IPS-18c (cell line): ENCODE data around the gene ATXN1.

Experiments
- H3K4me3 ChIP-seq: 2 replicates; pipeline ENCODE4 v1.7.0; 2013; ENCODE audit warnings: low read depth, mild to moderate bottlenecking, low read length, moderate library complexity; ENCODE audit not compliant: insufficient read depth
- H3K9me3 ChIP-seq: one replicate; pipeline ENCODE4 v1.6.1; 2013; ENCODE audit warnings: mild to moderate bottlenecking, low read length, moderate library complexity; ENCODE audit not compliant: control insufficient read depth, insufficient read depth

ATXN1 gene

DNA sequence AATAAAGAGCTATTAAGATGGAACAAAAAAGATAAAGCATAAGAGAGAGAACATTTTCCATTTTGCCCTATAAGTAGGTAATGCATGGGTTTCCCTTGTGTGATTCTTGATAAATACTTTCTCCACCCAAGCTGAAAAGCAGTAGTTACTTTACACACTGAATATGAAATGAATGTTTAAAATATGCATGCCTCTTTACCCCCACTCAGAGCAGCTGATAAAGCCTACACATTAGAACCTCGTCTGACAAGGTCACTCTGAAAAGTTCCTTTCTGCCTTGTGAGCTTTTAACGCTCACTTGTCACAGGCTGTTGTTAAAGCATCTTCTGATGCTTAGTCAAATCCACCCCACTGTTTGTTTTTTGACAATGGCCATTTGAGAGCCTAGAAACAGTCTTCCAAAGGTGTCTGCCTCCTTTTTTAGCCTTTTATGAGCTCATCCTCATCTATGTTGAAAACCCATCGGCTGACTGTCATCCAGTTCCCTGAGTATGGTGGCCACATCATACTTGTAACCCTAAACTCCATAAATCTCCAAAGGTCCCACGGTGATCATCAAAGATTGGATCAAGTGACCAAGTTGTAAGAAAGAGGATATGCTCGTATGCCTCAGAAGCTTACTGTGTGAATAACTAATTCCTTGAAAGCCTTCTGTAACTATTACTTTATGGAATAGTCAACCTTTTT, 102.8 kb downstream of the ATXN1 start:
- H3K9me3 ChIP-seq = peaks cover 2% of the 10 kb centered on the region
- H3K4me3 ChIP-seq = no peak overlapping the region

DNA sequence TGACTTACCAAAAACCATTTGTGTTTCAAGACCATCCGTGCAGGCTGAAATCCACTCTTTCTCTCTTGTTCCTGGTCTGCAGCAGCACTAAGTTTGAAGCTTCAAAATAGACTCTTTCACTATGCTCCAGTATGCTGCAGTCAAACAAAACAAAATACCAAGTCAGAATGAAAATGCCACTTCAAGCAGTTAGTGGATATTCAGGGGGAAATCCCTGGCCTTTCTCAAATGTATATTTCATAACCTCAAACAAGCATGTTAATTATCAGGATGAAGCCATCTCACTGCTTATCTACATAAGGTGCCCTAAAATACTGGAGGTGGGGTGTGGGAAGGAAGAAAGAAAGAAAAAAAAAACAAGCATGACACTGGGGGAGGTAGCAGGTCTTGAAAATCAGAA, 103.5 kb downstream of the ATXN1 start:
- Histone ChIP-seq H3K9me3 (peaks cover 2% of the 10 kb centered on the region), H3K4me3 (no peak overlapping the region)

DNA sequence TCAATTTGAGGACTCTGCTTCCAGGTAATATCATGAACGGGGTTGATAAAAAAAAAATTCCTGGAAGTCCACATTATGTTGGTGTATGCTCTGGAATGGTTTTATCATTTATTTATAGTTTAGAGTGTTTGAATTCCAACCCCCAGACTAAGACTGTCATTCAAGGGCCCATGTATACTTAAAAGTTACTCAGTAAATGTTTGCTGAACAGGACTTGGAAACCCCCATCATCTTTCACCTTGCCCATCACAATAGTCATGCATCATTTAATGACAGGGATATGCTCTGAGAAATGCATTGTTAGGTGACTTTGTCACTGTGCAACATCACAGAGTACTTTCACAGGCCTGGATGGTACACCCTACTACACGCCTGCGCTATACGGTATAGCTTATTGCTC, 104.8 kb downstream of the ATXN1 start:
- Histone ChIP-seq H3K4me3 (no peak overlapping the region), H3K9me3 (peaks cover 2% of the 10 kb centered on the region)

DNA sequence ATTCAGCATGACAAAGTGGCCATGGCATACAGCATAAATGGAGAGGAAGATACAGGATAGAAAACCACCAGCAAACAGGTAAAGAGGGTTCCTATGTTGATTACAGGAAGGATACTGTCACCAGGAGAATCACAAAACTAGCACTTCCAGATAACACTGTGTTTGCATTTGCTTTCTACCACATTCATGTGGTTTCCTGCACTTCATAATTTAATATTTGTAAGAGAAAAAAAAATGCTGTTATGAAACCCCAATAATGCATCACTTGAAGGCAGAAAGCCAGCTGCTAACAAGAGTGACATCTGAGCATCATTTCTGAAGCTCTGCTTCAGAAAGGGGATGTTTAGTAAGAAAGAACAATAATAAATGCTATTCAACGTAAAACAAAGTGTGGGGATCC, 106.6 kb downstream of the ATXN1 start:
- H3K9me3 ChIP-seq = no peaks in the 10 kb centered on the region
- H3K4me3 ChIP-seq = no peak overlapping the region

DNA sequence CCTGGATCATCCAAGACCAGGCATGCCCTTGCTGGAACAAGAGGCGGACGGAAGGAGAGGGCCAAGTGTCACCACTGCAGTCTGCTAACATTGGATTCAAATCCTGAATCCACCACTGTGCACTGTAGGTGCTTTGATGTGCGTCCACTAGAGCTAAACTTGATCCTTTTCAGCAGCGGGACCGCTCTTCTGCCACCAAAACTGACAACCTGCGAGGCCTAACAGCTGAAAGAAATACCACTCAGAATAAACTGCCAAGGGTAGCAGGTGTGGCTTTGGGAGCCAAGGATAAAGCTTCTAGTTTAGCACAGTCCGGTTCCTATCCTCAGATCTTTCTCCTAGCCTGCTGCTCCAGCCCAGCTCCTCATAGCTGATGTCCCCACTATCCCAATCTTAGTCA, 108.0 kb downstream of the ATXN1 start:
- no peak overlapping the region for H3K4me3 ChIP-seq
- no peaks in the 10 kb centered on the region for H3K9me3 ChIP-seq

DNA sequence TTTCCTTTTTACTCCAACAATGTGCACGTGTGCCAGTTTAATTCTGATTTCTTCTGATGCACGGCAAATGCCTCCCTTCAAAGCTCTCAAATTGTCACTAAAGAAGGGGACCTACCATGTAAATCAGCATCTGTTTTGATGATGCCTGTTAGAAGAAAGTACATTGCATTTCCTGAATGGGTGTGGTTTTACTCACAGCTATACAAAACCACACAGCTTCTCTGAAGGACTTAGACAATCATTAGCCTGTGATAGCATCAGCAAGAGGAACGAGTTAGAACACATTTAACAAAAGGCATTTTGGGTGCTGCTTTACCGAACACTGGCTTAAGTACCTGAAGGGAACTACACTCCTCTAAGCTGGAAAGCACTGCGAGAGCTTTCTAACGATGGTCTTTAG, 109.4 kb downstream of the ATXN1 start:
- H3K4me3 ChIP-seq = no peak overlapping the region
- H3K9me3 ChIP-seq = no peaks in the 10 kb centered on the region

DNA sequence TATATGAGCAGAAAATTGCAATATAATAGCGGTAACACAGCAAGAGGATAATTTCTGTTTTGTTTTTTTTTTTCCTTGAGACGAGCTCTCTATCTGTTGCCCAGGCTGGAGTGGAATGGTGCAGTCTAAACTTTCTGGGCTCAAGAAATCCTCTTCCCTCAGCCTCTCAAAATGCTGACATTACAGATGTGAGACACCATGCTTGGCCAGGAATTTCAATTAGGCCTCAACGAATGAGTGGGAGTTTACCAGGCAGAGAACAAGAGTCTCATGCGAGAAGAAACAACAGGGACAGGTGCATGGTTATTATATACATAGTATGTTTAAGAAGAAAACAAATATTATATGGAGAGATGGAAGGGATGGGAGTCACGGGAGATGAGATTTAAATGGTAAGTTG, 111.4 kb downstream of the ATXN1 start:
- no peak overlapping the region for H3K4me3 ChIP-seq
- no peaks in the 10 kb centered on the region for H3K9me3 ChIP-seq

DNA sequence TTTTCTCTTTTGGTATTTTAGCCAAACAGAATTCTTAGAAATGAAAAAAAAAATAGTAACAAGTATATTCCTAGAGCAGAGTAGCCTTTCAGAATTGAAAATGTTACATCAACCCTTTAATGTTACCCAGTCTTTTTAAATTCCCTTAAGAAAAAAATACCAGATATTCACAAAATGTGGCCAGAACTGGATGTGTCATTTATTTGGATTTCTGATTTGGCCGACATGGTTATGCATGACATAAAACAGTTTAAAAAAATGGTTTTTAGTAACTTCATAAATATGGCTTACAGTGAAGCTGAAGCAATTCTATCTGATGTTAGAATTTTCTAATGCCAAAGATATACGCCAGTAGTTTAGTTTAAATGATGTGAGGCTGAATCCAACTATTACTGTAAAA, 112.0 kb downstream of the ATXN1 start:
- H3K4me3 ChIP-seq = no peak overlapping the region
- H3K9me3 ChIP-seq = no peaks in the 10 kb centered on the region

DNA sequence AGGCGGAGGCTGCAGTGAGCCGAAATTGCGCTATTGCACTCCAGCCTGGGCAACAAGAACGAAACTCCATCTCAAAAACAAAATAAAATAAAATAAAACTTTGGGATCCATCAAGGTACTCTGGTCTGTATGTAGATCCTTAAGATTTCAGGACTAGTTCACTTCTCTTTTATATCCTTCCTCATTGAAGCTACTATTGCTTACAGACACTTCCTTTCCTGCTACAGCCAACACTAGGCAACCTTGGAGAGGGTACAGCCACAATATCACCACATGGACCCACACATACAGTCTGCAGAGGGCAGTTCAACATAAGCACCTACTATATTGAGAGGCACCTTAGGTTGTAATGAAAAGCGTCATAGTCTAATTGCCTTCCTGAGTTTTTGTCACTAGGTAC, 113.3 kb downstream of the ATXN1 start:
- Histone ChIP-seq H3K9me3 (no peaks in the 10 kb centered on the region), H3K4me3 (no peak overlapping the region)

DNA sequence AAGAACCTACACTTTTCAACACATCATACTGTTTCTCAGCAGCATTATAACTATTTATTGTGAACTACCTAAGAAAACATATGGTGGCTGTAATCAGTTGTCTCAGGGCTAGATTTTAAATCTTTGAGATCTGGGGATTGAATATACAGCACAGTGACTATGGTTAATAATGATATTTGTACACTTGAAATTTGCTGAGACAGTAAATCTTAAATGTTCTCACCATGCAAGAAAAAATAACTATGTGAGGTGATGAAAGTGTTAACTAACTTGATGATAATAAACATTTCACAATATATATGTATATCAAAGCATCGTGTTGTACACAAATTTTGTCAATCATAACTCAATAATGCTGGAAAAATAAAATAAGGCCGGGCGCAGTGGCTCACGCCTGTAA, 113.8 kb downstream of the ATXN1 start:
- H3K9me3 ChIP-seq = no peaks in the 10 kb centered on the region
- H3K4me3 ChIP-seq = no peak overlapping the region

DNA sequence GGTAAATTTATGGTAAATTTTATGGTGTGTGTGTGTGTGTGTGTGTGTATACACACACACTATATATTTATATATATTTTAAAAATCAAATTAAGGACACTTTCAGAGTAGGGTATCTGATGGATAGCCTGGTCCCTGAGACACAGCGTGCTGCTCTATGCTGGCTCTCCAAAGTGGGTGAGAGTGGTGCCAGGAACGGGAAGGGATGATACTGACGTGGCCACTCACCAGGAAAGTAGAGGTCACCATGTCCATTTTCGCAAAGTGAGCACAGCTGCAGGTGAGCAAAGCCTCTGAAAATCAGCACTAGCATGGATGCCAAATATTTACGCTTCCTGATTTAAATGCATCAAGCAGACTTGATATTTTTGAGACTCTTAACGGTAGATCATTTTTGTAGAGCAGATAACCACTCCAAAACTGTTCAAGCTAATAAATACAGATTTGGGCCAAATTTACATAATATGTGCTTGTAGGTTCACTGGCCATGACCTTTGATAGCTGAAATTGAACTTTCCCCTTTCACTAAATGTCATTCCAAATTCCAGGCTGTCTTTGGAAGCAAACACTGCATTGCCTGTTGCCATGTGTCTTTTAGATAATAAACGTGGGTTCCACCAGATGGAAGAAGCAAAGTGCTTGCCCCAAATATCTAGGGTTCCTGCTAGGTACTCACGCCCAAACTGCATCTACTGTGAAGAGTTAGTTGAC, 116.6 kb downstream of the ATXN1 start:
- Histone ChIP-seq H3K9me3 (no peaks in the 10 kb centered on the region), H3K4me3 (no peak overlapping the region)

DNA sequence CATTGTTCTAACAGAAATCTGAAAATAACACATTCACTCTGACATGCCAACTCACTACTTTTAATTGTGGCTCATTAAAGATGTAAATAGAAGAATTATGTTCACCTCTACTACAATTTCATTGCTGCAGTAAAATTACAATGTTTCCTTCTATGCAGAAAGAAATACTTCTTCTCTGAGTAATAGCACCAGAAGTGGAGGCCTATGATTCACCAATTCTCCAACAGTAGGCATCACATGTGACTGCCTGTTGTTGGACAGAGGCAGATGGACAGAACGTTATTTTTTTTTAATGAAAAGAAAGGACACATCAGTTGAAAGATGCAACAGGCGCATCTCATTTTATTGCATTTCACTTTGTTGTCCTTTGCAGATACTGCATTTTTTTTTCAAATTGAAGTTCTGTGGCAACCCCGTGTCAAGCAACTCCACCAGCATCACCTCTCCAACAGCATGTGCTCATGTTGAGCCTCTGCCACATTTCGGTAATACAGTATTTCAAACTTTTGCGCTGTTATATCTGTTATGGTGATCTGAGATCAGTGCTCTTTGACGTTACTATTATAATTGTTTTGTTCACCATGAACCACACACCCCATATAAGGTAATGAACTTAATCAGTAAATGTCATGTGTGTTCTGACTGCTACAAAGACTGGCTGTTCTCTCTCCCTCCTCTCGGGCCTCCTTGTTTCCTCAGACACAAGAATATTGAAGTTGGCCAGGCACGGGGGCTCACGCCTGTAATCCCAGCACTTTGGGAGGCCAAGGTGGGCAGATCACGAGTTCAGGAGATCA, 121.4 kb downstream of the ATXN1 start:
- H3K4me3 ChIP-seq = no peak overlapping the region

DNA sequence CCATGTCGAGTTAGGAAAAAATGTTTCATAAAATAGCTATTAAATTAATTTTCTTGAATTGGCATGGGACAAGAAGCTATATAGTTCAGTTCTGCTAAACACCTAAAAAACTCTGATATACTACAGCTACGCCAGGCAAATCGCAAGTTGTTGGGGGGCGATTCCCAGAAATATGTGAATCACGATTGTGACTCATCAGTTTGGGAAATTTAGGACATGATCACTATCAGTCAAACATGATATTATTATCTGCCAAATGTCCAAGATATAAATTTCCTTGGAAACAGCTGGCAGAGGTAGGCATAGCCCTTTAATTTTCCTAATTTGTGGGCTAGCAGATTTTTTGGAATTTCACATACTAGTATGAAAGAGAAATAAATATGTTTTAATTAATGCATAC, 123.6 kb downstream of the ATXN1 start:
- no peaks in the 10 kb centered on the region for H3K9me3 ChIP-seq
- no peak overlapping the region for H3K4me3 ChIP-seq

More for the DNA sequence above, 121.4 kb downstream of the ATXN1 start:
- no peaks in the 10 kb centered on the region for H3K9me3 ChIP-seq

DNA sequence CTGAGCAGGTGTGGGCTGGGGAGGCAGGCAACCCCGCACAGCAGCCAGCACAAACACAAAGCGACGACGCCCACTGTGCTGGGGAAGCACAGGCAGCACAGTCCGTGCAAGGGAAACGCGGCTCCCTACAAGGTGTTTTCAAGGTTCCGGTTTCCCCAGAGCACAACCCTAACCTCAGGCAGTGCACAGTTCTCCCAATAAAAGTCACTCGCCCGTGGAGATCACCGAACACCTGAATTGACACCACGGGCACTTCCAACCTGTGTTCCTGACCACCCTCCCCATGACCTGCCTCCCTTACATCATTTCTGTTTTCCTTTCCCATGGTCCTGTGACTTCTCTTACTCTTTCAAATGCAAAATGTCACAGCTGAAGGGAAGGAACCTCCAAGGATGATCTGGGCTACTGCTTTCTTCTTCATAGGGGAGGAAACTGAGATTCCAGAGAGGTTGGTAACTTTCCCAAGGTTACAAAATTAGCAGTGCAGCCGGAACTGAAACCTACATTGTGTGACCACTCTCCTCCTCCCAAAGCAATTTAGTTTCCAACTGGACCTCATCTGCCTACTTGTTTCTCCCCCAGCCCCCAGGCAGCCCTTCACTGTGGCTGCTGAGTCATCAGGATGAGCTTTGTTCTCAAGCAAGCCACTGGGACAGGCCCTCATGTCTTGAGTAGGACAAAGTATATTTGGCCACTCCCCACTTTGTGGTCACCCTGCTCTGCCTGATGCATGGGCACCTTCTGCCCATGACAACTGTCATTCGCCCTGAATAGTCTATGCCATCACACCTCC, 125.3 kb downstream of the ATXN1 start:
- Histone ChIP-seq H3K9me3 (no peaks in the 10 kb centered on the region), H3K4me3 (no peak overlapping the region)

DNA sequence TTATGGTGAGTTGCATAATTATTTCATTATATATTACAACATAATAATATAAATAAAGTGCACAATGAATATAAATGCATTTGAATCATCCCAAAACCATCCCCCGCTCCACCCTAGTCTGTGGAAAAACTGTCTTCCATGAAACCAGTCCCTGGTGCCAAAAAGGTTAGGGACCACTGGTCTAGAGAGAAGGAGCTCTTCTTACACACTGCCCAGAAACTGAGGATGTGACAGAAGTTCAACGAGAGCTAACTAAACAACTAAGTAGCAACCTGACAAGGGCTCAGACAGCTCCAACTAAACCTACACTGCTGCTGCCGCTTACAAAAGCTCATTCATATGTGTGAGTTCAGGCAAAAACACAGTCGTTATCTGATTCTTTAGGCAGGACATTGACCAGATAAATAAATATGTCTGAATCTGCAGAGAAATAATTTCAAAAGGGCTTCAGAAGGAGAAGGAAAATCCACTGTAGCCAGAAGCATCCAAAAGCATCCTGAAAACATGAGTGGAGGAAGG, 125.9 kb downstream of the ATXN1 start:
- H3K4me3 ChIP-seq = no peak overlapping the region
- no peaks in the 10 kb centered on the region for H3K9me3 ChIP-seq

DNA sequence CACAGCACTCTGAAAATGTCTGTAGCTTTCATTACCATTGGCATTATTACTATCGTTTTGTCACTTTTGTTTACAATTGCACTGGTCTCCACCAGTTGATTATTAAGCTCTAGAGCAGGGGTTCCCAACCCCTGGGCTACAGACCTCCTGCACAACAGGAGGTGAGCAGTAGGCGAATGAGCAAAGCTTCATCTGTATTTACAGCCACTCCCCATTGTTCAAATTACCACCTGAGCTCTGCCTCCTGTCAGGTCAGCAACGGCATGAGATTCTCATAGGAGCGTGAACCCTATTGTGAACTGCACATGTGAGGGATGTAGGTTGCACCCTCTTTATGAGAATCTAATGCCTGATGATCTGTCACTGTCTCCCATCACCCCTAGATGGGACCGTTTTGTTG, 126.4 kb downstream of the ATXN1 start:
- H3K9me3 ChIP-seq = no peaks in the 10 kb centered on the region

DNA sequence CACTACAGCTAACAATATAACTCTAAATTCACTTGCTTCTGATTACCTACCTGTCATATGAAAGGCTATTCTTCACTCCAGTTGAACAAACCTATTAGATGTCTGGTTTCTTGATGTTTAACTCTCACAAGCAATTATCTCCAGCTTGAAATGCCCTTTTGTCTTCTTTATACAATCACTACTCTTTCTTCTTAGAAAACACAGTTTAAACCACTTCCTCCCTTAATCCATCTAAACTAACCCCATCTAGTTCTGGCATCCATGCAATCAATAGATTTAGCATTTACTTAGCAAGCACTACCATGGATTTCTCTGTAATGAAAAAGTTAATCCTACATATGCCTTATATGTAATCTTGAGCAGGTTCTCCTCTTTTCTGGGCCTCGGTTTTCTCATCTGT, 127.3 kb downstream of the ATXN1 start:
- Histone ChIP-seq H3K9me3 (no peaks in the 10 kb centered on the region), H3K4me3 (no peak overlapping the region)

More for the DNA sequence above, 126.4 kb downstream of the ATXN1 start:
- H3K4me3 ChIP-seq = no peak overlapping the region
